Measurements from ENCODE around the gene WDR5. TPM values are rescaled to one million over a fixed set of nuclear protein-coding genes. Genes with fewer than 3 reads are reported as not detected.

Gene WDR5
- polyA plus RNA-seq, 4 donors: 14.6 to 36.7 (median 23.2) TPM

DNA sequence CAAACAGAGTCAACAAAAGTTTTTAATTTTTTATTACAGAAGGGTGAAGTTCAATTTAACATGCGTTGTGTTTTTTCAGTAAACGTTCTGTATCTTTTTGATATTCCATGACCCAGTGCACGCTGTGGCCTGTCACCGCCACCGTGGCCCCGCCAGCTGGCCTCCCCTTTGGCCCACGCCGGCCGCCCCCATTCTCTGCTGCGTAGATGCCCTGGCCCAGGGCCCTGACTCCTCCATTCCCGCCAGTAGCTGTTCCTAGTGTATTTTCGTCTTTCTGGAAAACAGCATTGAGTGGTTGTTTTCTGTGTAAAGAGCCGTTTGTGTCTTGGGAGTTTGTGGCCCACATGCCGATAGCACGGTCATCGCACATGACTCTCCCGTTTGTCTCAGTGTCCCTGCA, 22.4 kb downstream of the WDR5 start:
- Histone ChIP-seq H3K4me1 (ENCODE audit: control insufficient read depth in 3 of 3, insufficient read depth in 2 of 3, low read depth in 1 of 3, low read length in 2 of 3) (peaks cover 0 to 11% (median 3%) of the 10 kb centered on the region in 3 donors), H3K4me3 (ENCODE audit: low read depth in 1 of 3, low read length in 3 of 3) (no peak overlapping the region), H3K27me3 (ENCODE audit: control insufficient read depth in 3 of 3, insufficient read depth in 3 of 3, low read length in 3 of 3) (no peaks in the 10 kb centered on the region), H3K9me3 (ENCODE audit: control insufficient read depth in 2 of 2, insufficient read depth in 1 of 2, low read depth in 1 of 2, low read length in 1 of 2) (no peaks in the 10 kb centered on the region), H3K27ac (ENCODE audit: low read depth in 1 of 3, low read length in 2 of 3) (no peak overlapping the region), H3K36me3 (ENCODE audit: control insufficient read depth in 3 of 3, insufficient read depth in 2 of 3, low read depth in 1 of 3, low read length in 3 of 3) (peaks cover 8 to 71% (median 27%) of the 10 kb centered on the region in 3 donors)
- FAIRE-seq: no peak
- no peak for DNase-seq
- 86 to 89% (median 88%) methylated on average over 17 of the region's 17 CpGs for WGBS, 3 donors

DNA sequence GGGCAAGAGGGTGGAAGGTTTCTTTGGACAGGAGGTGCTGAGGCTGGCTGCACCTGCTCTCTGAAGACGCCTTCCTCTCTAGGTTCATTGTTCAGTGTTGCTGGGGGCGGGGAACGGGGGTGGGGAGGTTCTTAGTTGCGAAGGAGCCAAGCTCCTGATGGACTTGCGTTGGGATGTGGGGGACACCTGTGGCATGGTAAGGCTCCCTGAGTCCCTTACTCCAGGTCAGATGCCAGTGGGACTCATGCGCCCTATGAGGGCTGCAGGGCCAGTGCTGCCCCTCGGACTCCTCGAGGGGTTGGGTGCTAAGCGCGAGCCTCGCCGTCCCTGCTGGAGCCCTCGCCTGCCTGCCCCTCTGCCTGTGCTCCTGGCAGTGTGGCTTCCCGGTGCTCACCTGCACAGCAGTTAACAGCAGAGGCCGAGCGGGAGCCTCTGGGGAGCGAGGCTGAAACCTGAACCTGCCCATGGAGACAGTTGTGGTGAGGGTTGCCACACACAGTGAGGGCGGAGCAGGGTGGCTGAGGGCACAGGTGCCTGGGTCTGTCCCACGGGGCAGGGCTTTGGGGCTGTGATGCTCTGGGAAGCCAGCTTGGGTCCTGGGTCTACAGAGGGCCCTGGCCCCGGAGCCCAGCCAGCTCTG, 23.0 kb downstream of the WDR5 start:
- Histone ChIP-seq H3K9me3 (ENCODE audit: control insufficient read depth in 2 of 2, insufficient read depth in 1 of 2, low read depth in 1 of 2, low read length in 1 of 2) (no peaks in the 10 kb centered on the region), H3K27ac (ENCODE audit: low read depth in 1 of 3, low read length in 2 of 3) (no peak overlapping the region), H3K27me3 (ENCODE audit: control insufficient read depth in 3 of 3, insufficient read depth in 3 of 3, low read length in 3 of 3) (no peaks in the 10 kb centered on the region), H3K4me3 (ENCODE audit: low read depth in 1 of 3, low read length in 3 of 3) (no peak overlapping the region), H3K4me1 (ENCODE audit: control insufficient read depth in 3 of 3, insufficient read depth in 2 of 3, low read depth in 1 of 3, low read length in 2 of 3) (peaks cover 0 to 15% (median 3%) of the 10 kb centered on the region in 3 donors), H3K36me3 (ENCODE audit: control insufficient read depth in 3 of 3, insufficient read depth in 2 of 3, low read depth in 1 of 3, low read length in 3 of 3) (peaks cover 8 to 65% (median 27%) of the 10 kb centered on the region in 3 donors)
- FAIRE-seq (no peak), DNase-seq (no peak)
- WGBS, 3 donors: 85 to 87% (median 86%) methylated on average over 18 to 20 of the region's 20 CpGs

DNA sequence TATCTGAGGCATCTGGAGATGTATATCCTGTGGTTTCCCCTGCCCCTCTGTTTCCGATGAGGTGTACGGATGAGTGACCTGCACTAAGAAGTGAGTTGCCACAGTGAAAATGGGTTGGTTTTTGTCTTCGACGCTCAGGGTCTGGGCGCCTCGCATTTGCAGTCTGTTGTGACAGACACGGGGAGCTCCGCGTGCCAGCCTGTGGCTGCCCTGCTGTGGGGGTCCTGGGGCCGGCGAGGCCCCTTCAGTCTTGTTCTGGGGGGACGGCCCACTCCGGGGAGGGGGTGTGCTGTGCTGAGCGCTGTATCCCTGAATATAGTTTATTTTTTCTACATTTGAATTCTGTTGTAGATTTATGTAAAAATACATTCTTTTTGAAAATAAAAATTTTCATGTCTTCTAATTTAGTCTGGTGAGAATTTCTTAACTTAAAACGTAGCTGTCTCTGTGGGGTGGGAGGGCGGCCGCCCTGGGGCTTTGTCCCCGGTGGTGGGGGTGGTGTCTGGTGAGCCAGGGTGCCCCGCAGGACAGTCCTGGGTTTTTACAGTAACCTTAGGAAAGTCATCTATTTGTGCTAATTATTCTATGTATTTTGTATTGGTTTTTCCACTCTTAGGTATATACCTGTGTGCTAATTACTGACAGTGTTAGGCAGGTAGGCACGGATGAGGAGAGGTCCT, 23.8 kb downstream of the WDR5 start:
- Histone ChIP-seq H3K9me3 (ENCODE audit: control insufficient read depth in 2 of 2, insufficient read depth in 1 of 2, low read depth in 1 of 2, low read length in 1 of 2) (no peaks in the 10 kb centered on the region), H3K27me3 (ENCODE audit: control insufficient read depth in 3 of 3, insufficient read depth in 3 of 3, low read length in 3 of 3) (no peaks in the 10 kb centered on the region), H3K27ac (ENCODE audit: low read depth in 1 of 3, low read length in 2 of 3) (no peak overlapping the region), H3K4me1 (ENCODE audit: control insufficient read depth in 3 of 3, insufficient read depth in 2 of 3, low read depth in 1 of 3, low read length in 2 of 3) (peaks cover 0 to 15% (median 3%) of the 10 kb centered on the region in 3 donors), H3K4me3 (ENCODE audit: low read depth in 1 of 3, low read length in 3 of 3) (no peak overlapping the region), H3K36me3 (ENCODE audit: control insufficient read depth in 3 of 3, insufficient read depth in 2 of 3, low read depth in 1 of 3, low read length in 3 of 3) (peaks cover 8 to 56% (median 23%) of the 10 kb centered on the region in 3 donors)
- no peak for DNase-seq
- 89 to 93% (median 91%) methylated on average over 20 of the region's 20 CpGs for WGBS, 3 donors
- FAIRE-seq: no peak

DNA sequence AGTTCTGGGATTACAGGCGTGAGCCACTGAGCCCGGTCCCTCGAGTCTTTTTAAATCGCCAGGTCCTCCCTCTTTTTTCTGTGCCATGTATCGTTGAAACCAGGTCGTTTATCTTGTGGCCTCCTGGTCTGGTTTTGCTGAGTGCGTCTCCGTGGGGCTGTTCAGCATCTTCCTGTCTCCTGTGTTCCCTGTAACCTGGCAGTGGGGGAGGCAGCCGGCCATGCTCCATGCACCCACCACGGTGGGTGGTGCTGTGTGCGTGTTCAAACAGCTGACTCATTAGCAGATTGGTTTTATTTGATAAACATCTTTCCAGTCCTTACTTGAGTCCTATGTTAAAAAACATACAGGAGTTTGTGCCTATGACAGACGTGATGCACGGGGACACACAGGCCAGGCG, 25.8 kb downstream of the WDR5 start:
- Histone ChIP-seq H3K9me3 (ENCODE audit: control insufficient read depth in 2 of 2, insufficient read depth in 1 of 2, low read depth in 1 of 2, low read length in 1 of 2) (no peaks in the 10 kb centered on the region), H3K27me3 (ENCODE audit: control insufficient read depth in 3 of 3, insufficient read depth in 3 of 3, low read length in 3 of 3) (no peaks in the 10 kb centered on the region), H3K27ac (ENCODE audit: low read depth in 1 of 3, low read length in 2 of 3) (no peak overlapping the region), H3K4me1 (ENCODE audit: control insufficient read depth in 3 of 3, insufficient read depth in 2 of 3, low read depth in 1 of 3, low read length in 2 of 3) (peaks cover 0 to 15% (median 3%) of the 10 kb centered on the region in 3 donors), H3K4me3 (ENCODE audit: low read depth in 1 of 3, low read length in 3 of 3) (no peak overlapping the region), H3K36me3 (ENCODE audit: control insufficient read depth in 3 of 3, insufficient read depth in 2 of 3, low read depth in 1 of 3, low read length in 3 of 3) (peaks cover 6 to 41% (median 8%) of the 10 kb centered on the region in 3 donors)
- DNase-seq (no peak), FAIRE-seq (no peak)
- 84 to 91% (median 86%) methylated on average over 14 of the region's 14 CpGs for WGBS, 3 donors

DNA sequence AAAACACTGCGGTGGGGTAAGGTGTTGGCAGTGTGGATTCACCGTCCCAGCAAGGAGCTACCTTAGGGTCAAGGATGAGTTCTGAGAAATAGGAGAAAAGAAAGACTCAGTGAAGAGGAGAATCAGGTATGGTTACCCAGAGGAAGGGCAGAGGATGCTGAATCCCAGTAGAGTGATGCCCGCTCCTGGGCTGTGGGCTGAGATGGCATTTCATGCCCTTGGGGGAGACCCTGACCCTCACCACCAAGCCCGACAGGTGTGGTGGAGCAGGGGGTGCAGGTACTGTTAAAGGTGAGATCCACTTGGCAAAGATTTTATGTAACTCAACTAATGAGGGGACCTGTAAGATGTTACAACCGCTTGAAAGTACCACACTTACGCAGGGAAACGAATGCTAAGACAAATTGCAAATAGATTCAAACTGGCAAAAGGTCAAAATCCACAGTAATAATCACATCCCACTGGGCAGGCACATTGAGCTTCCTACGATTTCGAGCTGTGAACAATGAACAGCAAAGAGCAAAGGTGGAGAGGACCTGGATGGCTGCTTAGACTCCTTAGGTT, 26.4 kb downstream of the WDR5 start:
- Histone ChIP-seq H3K36me3 (ENCODE audit: control insufficient read depth in 3 of 3, insufficient read depth in 2 of 3, low read depth in 1 of 3, low read length in 3 of 3) (peaks cover under 1 to 35% (median 6%) of the 10 kb centered on the region in 3 donors), H3K27me3 (ENCODE audit: control insufficient read depth in 3 of 3, insufficient read depth in 3 of 3, low read length in 3 of 3) (no peaks in the 10 kb centered on the region), H3K4me3 (ENCODE audit: low read depth in 1 of 3, low read length in 3 of 3) (no peak overlapping the region), H3K27ac (ENCODE audit: low read depth in 1 of 3, low read length in 2 of 3) (peak overlapping the region in 1 of 3 donors; percentile 95), H3K4me1 (ENCODE audit: control insufficient read depth in 3 of 3, insufficient read depth in 2 of 3, low read depth in 1 of 3, low read length in 2 of 3) (peaks cover 0 to 15% (median 3%) of the 10 kb centered on the region in 3 donors), H3K9me3 (ENCODE audit: control insufficient read depth in 2 of 2, insufficient read depth in 1 of 2, low read depth in 1 of 2, low read length in 1 of 2) (no peaks in the 10 kb centered on the region)
- 70 to 82% (median 75%) methylated on average over 9 of the region's 9 CpGs for WGBS, 3 donors
- peak; percentile 36 to 75 for DNase-seq
- no peak for FAIRE-seq

DNA sequence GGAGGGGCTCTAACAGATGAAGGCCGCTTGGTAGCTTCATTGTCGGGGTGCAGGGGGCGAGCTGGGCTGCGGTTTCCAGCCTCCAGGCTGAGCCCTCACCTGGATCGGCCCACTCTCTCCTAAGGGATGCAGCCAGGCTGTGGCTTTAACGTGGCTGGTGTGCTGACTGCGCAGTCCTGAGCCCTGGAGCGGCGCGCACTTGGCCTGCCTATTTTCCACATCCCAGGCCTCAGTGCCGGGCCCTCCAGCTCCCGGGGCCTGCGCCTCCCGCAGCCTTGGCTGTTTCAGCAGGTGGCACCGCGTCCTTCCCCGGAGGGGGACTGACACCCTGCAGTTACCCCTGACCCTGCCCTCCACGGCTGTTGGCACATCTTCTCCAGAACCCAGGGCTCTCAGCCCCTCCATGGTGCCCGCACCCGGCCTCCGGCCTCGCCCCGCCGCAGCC, 27.1 kb downstream of the WDR5 start:
- DNase-seq (no peak), FAIRE-seq (no peak)
- Histone ChIP-seq H3K27me3 (ENCODE audit: control insufficient read depth in 3 of 3, insufficient read depth in 3 of 3, low read length in 3 of 3) (no peaks in the 10 kb centered on the region), H3K9me3 (ENCODE audit: control insufficient read depth in 2 of 2, insufficient read depth in 1 of 2, low read depth in 1 of 2, low read length in 1 of 2) (peaks cover 0 to under 1% of the 10 kb centered on the region in 2 donors), H3K36me3 (ENCODE audit: control insufficient read depth in 3 of 3, insufficient read depth in 2 of 3, low read depth in 1 of 3, low read length in 3 of 3) (peaks cover 0 to 29% (median 4%) of the 10 kb centered on the region in 3 donors), H3K4me1 (ENCODE audit: control insufficient read depth in 3 of 3, insufficient read depth in 2 of 3, low read depth in 1 of 3, low read length in 2 of 3) (peaks cover 0 to 15% (median 3%) of the 10 kb centered on the region in 3 donors), H3K27ac (ENCODE audit: low read depth in 1 of 3, low read length in 2 of 3) (peak overlapping the region in 1 of 3 donors; percentile 95), H3K4me3 (ENCODE audit: low read depth in 1 of 3, low read length in 3 of 3) (peak overlapping the region in 2 of 3 donors; percentile 45 to 49)
- 34 to 45% (median 44%) methylated on average over 23 to 24 of the region's 24 CpGs for whole genome bisulfite sequencing, 3 donors

DNA sequence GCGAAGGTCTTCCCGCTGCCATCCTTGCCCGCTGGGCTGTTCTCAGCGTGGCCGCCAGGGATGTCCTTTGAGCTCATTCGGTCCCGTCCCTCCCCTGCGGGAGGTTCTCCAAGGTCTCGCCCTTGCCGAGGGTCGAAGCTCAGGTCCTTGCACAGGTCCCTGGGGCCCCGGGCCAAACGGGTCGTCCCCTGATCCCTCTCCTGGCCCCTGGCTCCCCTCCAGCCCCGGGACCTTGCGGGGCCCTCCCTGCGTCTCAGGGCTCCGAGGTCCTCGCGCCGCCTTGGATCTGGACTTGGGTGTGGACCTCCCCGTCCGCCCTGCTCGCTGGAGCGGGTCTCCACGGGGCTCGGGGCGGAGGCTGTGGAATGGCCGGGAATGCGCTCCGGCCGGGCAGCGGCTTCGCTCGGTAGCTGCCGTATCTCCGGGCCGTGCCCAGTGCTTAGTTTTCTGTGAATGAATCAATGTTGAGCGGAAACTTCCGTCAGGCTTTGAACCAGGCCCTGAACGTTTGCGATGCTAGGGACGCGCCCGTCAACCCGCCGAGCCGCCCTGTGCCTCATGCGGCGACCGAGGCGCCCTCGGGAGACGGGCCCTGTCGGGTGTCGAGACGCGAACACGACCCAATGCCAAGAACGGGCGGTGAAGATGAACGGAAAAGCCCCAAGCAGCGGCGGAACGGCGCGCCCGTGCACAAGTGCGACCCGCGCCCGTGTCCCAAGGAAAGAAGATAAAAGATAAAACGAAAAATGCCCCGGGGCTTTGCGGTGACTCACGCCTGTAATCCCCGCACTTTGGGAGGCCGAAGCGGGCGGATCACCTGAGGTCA, 27.7 kb downstream of the WDR5 start:
- Histone ChIP-seq H3K27ac (ENCODE audit: low read depth in 1 of 3, low read length in 2 of 3) (peak overlapping the region in 1 of 3 donors; percentile 95), H3K9me3 (ENCODE audit: control insufficient read depth in 2 of 2, insufficient read depth in 1 of 2, low read depth in 1 of 2, low read length in 1 of 2) (peaks cover 0 to 6% of the 10 kb centered on the region in 2 donors), H3K4me3 (ENCODE audit: low read depth in 1 of 3, low read length in 3 of 3) (peak overlapping the region in 2 of 3 donors; percentile 45 to 49), H3K36me3 (ENCODE audit: control insufficient read depth in 3 of 3, insufficient read depth in 2 of 3, low read depth in 1 of 3, low read length in 3 of 3) (peaks cover 0 to 22% (median 0%) of the 10 kb centered on the region in 3 donors), H3K4me1 (ENCODE audit: control insufficient read depth in 3 of 3, insufficient read depth in 2 of 3, low read depth in 1 of 3, low read length in 2 of 3) (peaks cover 0 to 16% (median 3%) of the 10 kb centered on the region in 3 donors), H3K27me3 (ENCODE audit: control insufficient read depth in 3 of 3, insufficient read depth in 3 of 3, low read length in 3 of 3) (no peaks in the 10 kb centered on the region)
- WGBS, 3 donors: 1 to 3% (median 1%) methylated on average over 79 to 80 of the region's 80 CpGs
- peak; percentile 83 to 84 for DNase-seq
- FAIRE-seq: no peak

DNA sequence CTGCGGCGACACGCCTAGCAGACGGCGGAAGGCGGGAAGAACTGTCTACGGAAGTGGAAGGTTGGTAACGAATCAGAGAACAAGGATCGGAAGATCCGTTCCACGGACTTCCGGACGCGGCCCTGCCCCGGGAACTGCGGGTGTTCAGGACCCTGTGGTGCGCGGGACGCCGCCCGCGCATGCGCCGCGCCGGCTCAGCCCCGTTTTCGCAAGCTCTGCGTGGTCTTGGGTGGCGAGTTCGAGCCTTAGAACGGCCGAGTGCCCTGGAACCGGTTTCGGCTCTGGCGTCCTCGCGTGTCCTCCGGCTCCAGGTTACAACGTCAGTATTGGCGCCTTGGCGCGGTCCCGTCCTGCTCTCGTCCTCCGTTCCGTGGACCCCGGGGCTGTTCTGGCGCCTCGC, 29.0 kb downstream of the WDR5 start:
- peaks cover 0 to 11% (median 0%) of the 10 kb centered on the region in 3 donors for H3K36me3 ChIP-seq (ENCODE audit: control insufficient read depth in 3 of 3, insufficient read depth in 2 of 3, low read depth in 1 of 3, low read length in 3 of 3)
- H3K27ac ChIP-seq (ENCODE audit: low read depth in 1 of 3, low read length in 2 of 3): no peak overlapping the region
- FAIRE-seq: no peak

More for the DNA sequence above, 29.0 kb downstream of the WDR5 start:
- Histone ChIP-seq H3K4me3 (ENCODE audit: low read depth in 1 of 3, low read length in 3 of 3) (no peak overlapping the region), H3K27me3 (ENCODE audit: control insufficient read depth in 3 of 3, insufficient read depth in 3 of 3, low read length in 3 of 3) (no peaks in the 10 kb centered on the region), H3K9me3 (ENCODE audit: control insufficient read depth in 2 of 2, insufficient read depth in 1 of 2, low read depth in 1 of 2, low read length in 1 of 2) (peaks cover 0 to 10% of the 10 kb centered on the region in 2 donors), H3K4me1 (ENCODE audit: control insufficient read depth in 3 of 3, insufficient read depth in 2 of 3, low read depth in 1 of 3, low read length in 2 of 3) (peaks cover 0 to 20% (median 3%) of the 10 kb centered on the region in 3 donors)
- DNase-seq: no peak
- WGBS, 3 donors: 0 to 1% (median 1%) methylated on average over 45 to 50 of the region's 50 CpGs
